Naive thymus-derived CD4-positive, alpha-beta T cell (primary cell): ENCODE measurements around the gene WRAP73. TPM values are rescaled to one million over a fixed set of nuclear protein-coding genes. Genes with fewer than 3 reads are reported as not detected.

ENCODE experiments used
- ATAC-seq: fragments of 150-1000 bp; cut with Tn5 transposase; 2 replicates; pipeline ENCODE4 v1.10.0; 2021; ENCODE audit warnings: mild to moderate bottlenecking, moderate library complexity
- CTCF ChIA-PET: fragments of 350-600 bp; sonication (Branson Sonifier 250); formaldehyde crosslinking; loops from one replicate; lab custom pipeline; 2021; ENCODE audit warnings: antibody characterized with exemption; lab: Charles Lee
- POLR2A ChIA-PET: fragments of 350-600 bp; sonication (Branson Sonifier 250); formaldehyde crosslinking; loops from one replicate; lab custom pipeline; 2021; ENCODE audit warnings: antibody characterized with exemption, inconsistent platforms; lab: Charles Lee
- DNase-seq, 9 donors: peaks; one replicate each; pipeline versions ENCODE4 v3.0.0 to v3.0.0-alpha.2; 2020 to 2022; ENCODE audit warnings: mixed read lengths in 1 of 9
- H3K27ac ChIP-seq: one replicate; pipeline ENCODE4 v1.7.0; 2013; ENCODE audit warnings: mild to moderate bottlenecking, low read depth, low read length, moderate library complexity
- H3K27me3 ChIP-seq, 2 donors: one replicate each; pipeline ENCODE4 v1.7.0; 2013; ENCODE audit warnings: low read length in 2 of 2, mild to moderate bottlenecking in 2 of 2, moderate library complexity in 2 of 2; ENCODE audit not compliant: control insufficient read depth in 2 of 2, insufficient read depth in 2 of 2
- H3K36me3 ChIP-seq, 3 experiments: 1 replicate in 2 of 3; 2 replicates in 1 of 3; pipeline ENCODE4 v1.7.0; 2013; ENCODE audit warnings: low read length in 3 of 3, mild to moderate bottlenecking in 3 of 3, moderate library complexity in 1 of 3; ENCODE audit not compliant: insufficient read depth in 3 of 3, control insufficient read depth in 2 of 3
- H3K4me1 ChIP-seq, 2 donors: one replicate each; pipeline ENCODE4 v1.7.0; 2013; ENCODE audit warnings: low read length in 2 of 2, mild to moderate bottlenecking in 2 of 2, moderate library complexity in 1 of 2; ENCODE audit not compliant: control insufficient read depth in 2 of 2, insufficient read depth in 2 of 2
- H3K4me3 ChIP-seq: 2 replicates; pipeline ENCODE4 v1.7.0; 2013; ENCODE audit warnings: mild to moderate bottlenecking, low read length
- H3K9me3 ChIP-seq, 3 experiments: 1 replicate in 2 of 3; 2 replicates in 1 of 3; pipeline ENCODE4 v1.7.0; 2013; ENCODE audit warnings: low read length in 3 of 3; ENCODE audit not compliant: control insufficient read depth in 2 of 3
- H3K27ac Mint-ChIP-seq, 9 donors: one replicate each; pipeline ENCODE4 v1.8.0; 2020 to 2022; ENCODE audit warnings: mixed read lengths in 9 of 9, mild to moderate bottlenecking in 8 of 9, moderate library complexity in 5 of 9, inconsistent platforms in 2 of 9
- H3K27me3 Mint-ChIP-seq, 5 donors: one replicate each; pipeline ENCODE4 v1.8.0; 2021 to 2022; ENCODE audit warnings: mixed read lengths in 5 of 5, mild to moderate bottlenecking in 1 of 5
- H3K36me3 Mint-ChIP-seq, 5 donors: one replicate each; pipeline ENCODE4 v1.8.0; 2020 to 2022; ENCODE audit warnings: mixed read lengths in 5 of 5, mild to moderate bottlenecking in 3 of 5, inconsistent platforms in 1 of 5
- H3K4me1 Mint-ChIP-seq, 7 donors: one replicate each; pipeline ENCODE4 v1.8.0; 2020 to 2022; ENCODE audit warnings: mixed read lengths in 7 of 7, mild to moderate bottlenecking in 3 of 7, inconsistent platforms in 1 of 7
- H3K4me3 Mint-ChIP-seq, 10 donors: one replicate each; pipeline ENCODE4 v1.8.0; 2020 to 2022; ENCODE audit warnings: mild to moderate bottlenecking in 10 of 10, mixed read lengths in 10 of 10, moderate library complexity in 6 of 10, inconsistent platforms in 2 of 10
- H3K9me3 Mint-ChIP-seq, 11 donors: one replicate each; pipeline ENCODE4 v1.8.0; 2020 to 2022; ENCODE audit warnings: mixed read lengths in 11 of 11, mild to moderate bottlenecking in 4 of 11, inconsistent platforms in 1 of 11, moderate library complexity in 1 of 11
- intact Hi-C, 2 donors: fragments of 100-400 bp; cut with micrococcal nuclease; formaldehyde crosslinking; loops; one replicate each; pipeline ENCODE4 v1.15.1; 2023
- polyA plus RNA-seq, 2 donors: library from polyadenylated mRNA; unstranded; fragments of 300-500 nt; fragmentation: Illumina TruSeq; gene quantifications; one replicate each; pipeline ENCODE4 v1.2.3, GENCODE V29; 2021
- total RNA-seq, 6 experiments: library from RNA in 5 of 6; stranded (reverse) in 5 of 6; gene quantifications; 1 replicate in 5 of 6; 2 replicates in 1 of 6; pipeline ENCODE4 v1.2.3 and lab custom pipeline; 2021 to 2026

WRAP73 gene
- total and polyA plus RNA-seq, 7 experiments from 2014 or later = 25.5 to 42.0 (median 36.3) TPM

DNA sequence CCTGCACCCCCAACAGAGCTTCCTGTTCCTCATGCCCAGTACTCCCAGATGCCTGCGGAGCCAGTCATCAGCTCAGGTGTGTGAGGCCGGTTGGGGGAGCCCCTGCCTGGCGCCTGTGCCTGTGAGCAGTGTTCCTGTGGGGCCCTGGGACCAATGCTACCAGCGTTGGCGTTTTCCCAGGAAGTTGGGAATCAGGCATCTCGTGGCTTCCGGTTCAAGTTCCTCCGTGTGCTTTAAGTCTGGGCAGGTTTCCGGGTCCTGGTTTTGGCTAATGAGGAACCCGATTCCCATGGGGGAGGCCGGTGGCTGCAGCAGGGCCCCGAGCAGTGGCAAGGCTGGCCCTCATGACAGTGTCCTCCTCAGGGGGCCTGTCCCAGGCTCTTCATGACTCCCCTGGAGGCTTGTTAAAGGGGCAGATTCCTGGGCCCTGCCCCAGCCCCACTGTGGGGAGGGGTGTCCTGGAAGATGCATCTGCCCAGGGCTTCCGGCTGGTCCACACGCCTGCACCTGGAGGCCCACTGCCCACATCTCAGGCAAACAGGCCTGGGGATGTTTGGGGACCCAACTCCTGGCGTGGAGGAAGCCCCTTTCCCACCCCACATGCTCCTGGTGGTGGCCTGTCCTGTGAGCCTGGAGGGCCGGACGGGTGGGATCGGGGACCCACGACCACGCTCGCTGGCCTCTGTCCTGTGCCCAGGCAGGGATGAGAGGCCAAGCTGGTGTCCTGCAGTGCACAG, 28.6 kb upstream of the WRAP73 start:
- Histone ChIP-seq H3K36me3 (no peaks in the 10 kb centered on the region), H3K4me3 (no peak overlapping the region), H3K27me3 (no peaks in the 10 kb centered on the region), H3K9me3 (no peaks in the 10 kb centered on the region), H3K4me1 (peaks cover 0 to 10% of the 10 kb centered on the region in 2 donors), H3K27ac (no peak overlapping the region)
- H3K9me3 Mint-ChIP-seq = peaks cover 0 to 5% (median 0%) of the 10 kb centered on the region in 11 donors
- intact Hi-C loops = no loop called here
- no peaks in the 10 kb centered on the region for H3K36me3 Mint-ChIP-seq
- ATAC-seq = no peak
- no peak overlapping the region for H3K27ac Mint-ChIP-seq
- H3K4me1 Mint-ChIP-seq = peaks cover 5 to 23% (median 15%) of the 10 kb centered on the region in 7 donors
- H3K27me3 Mint-ChIP-seq = peaks cover 0 to 9% (median 1%) of the 10 kb centered on the region in 5 donors
- H3K4me3 Mint-ChIP-seq = peak overlapping the region in 1 of 10 donors; percentile 49
- POLR2A ChIA-PET = no interaction called here
- CTCF ChIA-PET = interaction anchor here (0.6 kb wide), 1 partner anchor 79 kb away, joined by 3 read pairs; no protein-coding TSS in a partner anchor
- no peak for DNase-seq

DNA sequence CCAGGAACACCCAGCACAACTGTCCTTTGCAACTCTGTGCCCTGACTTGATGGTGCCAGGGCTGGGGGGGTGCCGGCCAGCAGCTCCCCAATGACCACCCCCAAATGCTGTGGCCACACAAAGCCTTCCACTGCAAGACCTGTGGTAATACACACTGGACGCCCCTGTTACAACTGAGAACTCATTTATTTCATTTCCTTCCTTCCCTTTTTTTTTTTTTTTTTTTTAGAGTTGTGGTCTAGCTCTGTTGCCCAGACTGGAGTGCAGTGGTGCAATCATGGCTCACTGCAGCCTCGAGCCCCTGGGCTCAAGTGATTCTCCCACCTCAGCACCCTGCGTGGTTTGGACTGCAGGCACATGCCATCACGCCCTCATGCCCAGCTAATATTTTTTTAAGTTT, 27.6 kb upstream of the WRAP73 start:
- Mint-ChIP-seq H3K9me3 (peaks cover 0 to 5% (median 0%) of the 10 kb centered on the region in 11 donors), H3K4me3 (no peak overlapping the region), H3K36me3 (no peaks in the 10 kb centered on the region), H3K4me1 (peaks cover 5 to 23% (median 14%) of the 10 kb centered on the region in 7 donors), H3K27ac (peak overlapping the region in 1 of 9 donors; percentile 67), H3K27me3 (peaks cover 0 to 9% (median 5%) of the 10 kb centered on the region in 5 donors)
- Histone ChIP-seq H3K4me1 (peaks cover 0 to 10% of the 10 kb centered on the region in 2 donors), H3K36me3 (no peaks in the 10 kb centered on the region), H3K27me3 (no peaks in the 10 kb centered on the region), H3K27ac (no peak overlapping the region), H3K4me3 (no peak overlapping the region), H3K9me3 (no peaks in the 10 kb centered on the region)
- DNase-seq = no peak
- intact Hi-C loops = no loop called here
- ChIA-PET POLR2A (no interaction called here), CTCF (interaction anchor here (0.6 kb wide), 1 partner anchor 78 kb away, joined by 3 read pairs; no protein-coding TSS in a partner anchor)
- peak; percentile 49 for ATAC-seq

DNA sequence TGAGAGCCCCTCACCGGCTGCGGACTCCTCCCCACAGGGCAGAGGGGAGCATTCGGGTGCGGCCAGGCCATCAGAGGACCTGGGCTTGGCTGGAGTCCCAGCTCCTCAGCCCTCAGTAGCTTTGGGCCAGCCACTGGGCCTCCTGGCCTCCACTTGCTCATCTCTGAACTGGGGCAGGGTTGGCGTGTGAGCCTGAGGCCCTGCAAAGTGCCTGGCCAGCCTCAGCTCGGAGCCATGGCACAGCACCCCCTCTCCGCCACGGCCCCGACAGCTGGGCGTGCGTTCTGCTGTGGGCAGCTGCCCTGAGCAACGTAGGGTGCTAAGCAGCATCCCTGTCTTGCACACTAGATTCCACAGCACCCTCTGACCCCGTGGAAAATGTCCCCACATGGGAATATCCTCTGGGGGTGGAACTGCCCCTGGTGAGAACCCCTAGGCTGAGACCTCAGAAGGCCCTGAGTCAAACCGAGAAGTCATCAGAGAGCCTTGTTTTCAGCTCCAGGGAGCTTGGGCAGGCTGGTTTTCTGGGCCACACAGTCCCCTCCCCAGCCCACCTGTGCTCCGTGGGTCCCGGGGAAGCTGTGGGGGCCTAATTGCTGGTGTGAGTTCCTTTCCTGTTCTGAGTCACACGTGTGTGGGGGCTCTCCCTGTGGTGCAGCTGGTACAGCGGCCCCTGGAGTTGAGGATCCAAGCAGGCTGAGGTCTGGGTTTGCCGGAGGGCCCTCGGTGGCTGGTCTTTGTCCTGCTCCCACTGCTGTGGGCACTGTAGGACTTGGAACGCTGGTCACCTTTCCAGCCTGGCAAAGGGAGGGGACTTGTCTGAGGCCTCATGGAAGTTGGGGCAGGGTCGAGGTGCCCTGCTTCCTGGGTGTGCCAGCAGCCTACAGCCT, 26.9 kb upstream of the WRAP73 start:
- H3K9me3 Mint-ChIP-seq = peaks cover 0 to 5% (median 0%) of the 10 kb centered on the region in 11 donors
- H3K9me3 ChIP-seq = no peaks in the 10 kb centered on the region
- no peak overlapping the region for H3K4me3 Mint-ChIP-seq
- H3K27ac Mint-ChIP-seq = no peak overlapping the region
- DNase-seq (no peak), ATAC-seq (peak; percentile 21)
- no peaks in the 10 kb centered on the region for H3K36me3 ChIP-seq
- ChIA-PET CTCF (no interaction called here), POLR2A (no interaction called here)
- H3K27me3 ChIP-seq = no peaks in the 10 kb centered on the region
- H3K4me1 ChIP-seq = peaks cover 0 to 10% of the 10 kb centered on the region in 2 donors
- intact Hi-C loops = no loop called here
- no peak overlapping the region for H3K4me3 ChIP-seq
- no peak overlapping the region for H3K27ac ChIP-seq
- no peaks in the 10 kb centered on the region for H3K36me3 Mint-ChIP-seq
- H3K27me3 Mint-ChIP-seq = peaks cover 0 to 9% (median 5%) of the 10 kb centered on the region in 5 donors
- peaks cover 5 to 23% (median 14%) of the 10 kb centered on the region in 7 donors for H3K4me1 Mint-ChIP-seq

DNA sequence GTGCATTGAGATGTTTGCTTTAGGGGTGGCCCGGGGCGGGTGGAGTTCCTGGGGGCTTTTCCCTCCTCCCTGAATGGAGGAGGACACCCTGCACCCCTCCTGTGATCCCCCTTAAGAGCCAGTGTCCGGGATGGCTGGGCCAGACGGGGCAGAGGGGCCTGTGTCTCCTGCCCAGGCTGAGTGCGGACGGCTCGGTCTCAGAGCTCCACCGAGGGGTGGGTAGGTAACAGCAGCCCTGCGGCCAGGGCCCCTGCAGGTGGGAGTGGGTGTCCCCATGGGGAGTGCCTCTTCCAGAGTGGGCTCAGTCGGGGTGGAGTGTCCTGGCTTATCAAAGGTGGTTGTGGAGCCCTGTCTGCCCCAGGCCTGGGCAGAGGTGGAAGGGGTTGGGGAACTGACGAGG, 25.5 kb upstream of the WRAP73 start:
- intact Hi-C loops = no loop called here
- Mint-ChIP-seq H3K27me3 (peaks cover 0 to 9% (median 5%) of the 10 kb centered on the region in 5 donors), H3K9me3 (peaks cover 0 to 5% (median 0%) of the 10 kb centered on the region in 11 donors), H3K4me1 (peaks cover 5 to 23% (median 14%) of the 10 kb centered on the region in 7 donors), H3K36me3 (no peaks in the 10 kb centered on the region), H3K4me3 (no peak overlapping the region), H3K27ac (no peak overlapping the region)
- H3K4me1 ChIP-seq = peaks cover 0 to 10% of the 10 kb centered on the region in 2 donors
- no peak for ATAC-seq
- ChIA-PET POLR2A (no interaction called here), CTCF (no interaction called here)
- H3K4me3 ChIP-seq = no peak overlapping the region
- no peak for DNase-seq
- no peaks in the 10 kb centered on the region for H3K27me3 ChIP-seq
- no peaks in the 10 kb centered on the region for H3K36me3 ChIP-seq
- no peaks in the 10 kb centered on the region for H3K9me3 ChIP-seq
- H3K27ac ChIP-seq = no peak overlapping the region

DNA sequence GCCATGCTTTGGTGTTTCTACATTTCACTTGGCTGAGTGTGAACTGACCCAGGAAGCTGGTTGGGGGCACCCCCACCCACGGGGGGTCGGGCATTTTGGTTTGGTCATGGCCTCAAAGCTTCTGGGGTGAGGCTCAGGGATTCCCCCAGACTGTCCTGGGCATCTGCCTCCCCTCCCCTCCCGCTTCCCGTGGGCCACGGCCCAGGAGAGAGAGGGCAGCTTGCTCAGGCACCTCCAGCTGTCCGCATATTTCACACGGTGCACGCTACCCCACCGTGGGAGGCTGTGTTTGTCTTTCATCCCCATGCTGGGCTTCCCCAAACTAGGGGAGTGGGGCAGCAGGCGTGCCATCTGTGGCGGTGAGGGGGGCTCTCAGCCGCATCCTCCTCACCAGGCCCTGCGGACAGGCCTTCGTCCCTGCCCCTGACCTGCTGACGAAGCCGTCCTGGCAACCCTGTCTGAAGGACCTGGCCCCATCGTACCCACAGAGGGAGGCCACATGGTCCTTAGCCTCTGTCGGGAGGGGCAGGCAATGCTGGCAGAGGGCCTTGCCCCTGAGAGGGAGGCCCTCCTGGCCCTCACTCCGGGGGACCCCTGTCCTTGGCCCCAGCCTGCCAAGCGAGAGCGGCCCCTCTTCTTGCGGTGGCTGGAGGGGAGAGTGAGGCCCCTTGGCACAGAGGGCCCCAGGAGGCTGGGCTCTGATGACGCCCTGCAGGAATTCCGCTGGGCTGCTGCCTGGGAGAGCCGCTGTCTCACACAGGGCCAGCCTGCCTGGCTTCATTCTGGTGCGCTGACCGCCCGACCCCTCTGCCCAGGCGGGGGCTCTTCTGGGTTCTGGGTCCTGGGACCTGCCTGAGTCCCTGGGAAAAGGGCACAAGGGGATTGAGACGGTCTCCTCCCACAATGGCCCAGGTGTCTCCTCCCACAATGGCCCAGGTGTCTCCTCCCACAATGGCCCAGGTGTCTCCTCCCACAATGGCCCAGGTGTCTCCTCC, 24.5 kb upstream of the WRAP73 start:
- Mint-ChIP-seq H3K36me3 (no peaks in the 10 kb centered on the region), H3K9me3 (no peaks in the 10 kb centered on the region), H3K27ac (no peak overlapping the region), H3K27me3 (peaks cover 0 to 10% (median 3%) of the 10 kb centered on the region in 5 donors), H3K4me3 (no peak overlapping the region), H3K4me1 (peaks cover 3 to 15% (median 10%) of the 10 kb centered on the region in 7 donors)
- H3K27ac ChIP-seq = no peak overlapping the region
- ATAC-seq (no peak), DNase-seq (no peak)
- no peaks in the 10 kb centered on the region for H3K9me3 ChIP-seq
- H3K27me3 ChIP-seq = no peaks in the 10 kb centered on the region
- intact Hi-C loops = no loop called here
- peaks cover 0 to 10% of the 10 kb centered on the region in 2 donors for H3K4me1 ChIP-seq
- no peak overlapping the region for H3K4me3 ChIP-seq
- ChIA-PET CTCF (no interaction called here), POLR2A (no interaction called here)
- no peaks in the 10 kb centered on the region for H3K36me3 ChIP-seq
